Stimulated activated CD8-positive, alpha-beta memory T cell treated with anti-CD3 and anti-CD28 coated beads, Interleukin-12 subunit alpha, Interleukin-12 subunit beta, amount 100 ng/mL, for 24 hours (primary cell): ENCODE measurements around the gene UFSP1.
"Not testable (repeated sequence)": the region's sequence is repeated elsewhere in the genome, so short reads cannot be mapped to it uniquely, and the experiment has no call there.

ENCODE experiments used
- DNase-seq: peaks from one replicate; pipeline ENCODE4 v3.0.0-alpha.2; 2020; ENCODE audit errors: extremely low read depth

The UFSP1 gene

DNA sequence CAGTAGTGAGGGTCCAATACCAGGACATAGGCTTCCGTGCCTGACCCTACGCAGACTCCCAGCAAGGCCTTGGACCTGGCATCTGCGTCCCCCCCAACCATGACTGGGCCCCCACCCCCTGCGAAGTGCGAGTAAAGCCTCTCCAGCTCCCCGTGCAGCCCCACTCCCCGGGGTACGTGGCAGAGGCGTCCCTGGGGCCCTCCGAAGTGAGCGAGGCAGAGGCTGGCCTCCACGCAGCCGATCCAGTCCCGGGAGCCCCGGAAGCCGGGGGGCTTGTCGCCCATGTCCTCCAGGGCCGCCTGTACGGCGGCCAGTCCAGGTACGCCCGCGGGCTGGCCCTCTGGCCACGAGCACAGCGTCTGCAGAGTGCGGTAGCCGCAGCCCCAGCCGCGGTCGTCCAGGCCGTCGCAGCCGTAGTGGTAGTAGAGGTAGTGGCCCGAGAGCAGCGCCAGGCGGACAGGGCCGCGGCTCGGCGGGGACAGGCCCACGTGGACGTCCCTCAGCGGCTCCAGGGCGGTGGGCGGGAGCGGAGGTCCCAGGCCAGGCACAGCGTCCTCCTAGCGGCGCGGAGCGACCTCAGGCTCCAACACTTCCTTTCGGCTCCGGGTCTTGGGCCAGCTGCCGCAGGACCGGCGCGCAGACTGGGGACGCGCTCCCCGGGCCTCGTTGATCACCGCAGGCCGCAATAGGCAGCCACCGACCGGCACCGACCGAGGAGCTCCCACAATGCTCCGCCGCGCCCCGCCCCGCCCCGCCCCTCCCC lies at the start of gene UFSP1:
TSS of gene UFSP1 (minus strand) at position 728 of the 763 bp plus-strand sequence. CDS start at position 284, 444 bp downstream.
- DNase-seq: no peak

DNA sequence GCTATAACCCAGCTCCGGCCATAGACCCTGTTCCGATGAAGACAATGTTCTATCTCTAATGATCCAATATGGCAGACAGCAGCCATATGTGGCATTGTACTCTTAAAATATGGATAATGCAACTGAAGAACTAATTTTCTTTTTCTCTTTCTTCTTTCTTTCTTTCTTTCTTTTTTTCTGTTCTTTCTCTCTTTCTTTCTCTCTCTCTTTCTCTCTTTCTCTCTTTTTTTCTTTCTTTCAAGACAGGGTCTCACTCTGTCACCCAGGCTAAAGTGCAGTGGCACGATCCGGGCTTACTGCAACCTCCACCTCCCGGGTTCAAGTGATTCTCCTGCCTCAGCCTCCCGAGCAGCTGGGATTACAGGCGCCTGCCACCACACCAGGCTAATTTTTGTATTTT lies 46.7 kb upstream of the UFSP1 start:
- not testable (repeated sequence) for DNase-seq

DNA sequence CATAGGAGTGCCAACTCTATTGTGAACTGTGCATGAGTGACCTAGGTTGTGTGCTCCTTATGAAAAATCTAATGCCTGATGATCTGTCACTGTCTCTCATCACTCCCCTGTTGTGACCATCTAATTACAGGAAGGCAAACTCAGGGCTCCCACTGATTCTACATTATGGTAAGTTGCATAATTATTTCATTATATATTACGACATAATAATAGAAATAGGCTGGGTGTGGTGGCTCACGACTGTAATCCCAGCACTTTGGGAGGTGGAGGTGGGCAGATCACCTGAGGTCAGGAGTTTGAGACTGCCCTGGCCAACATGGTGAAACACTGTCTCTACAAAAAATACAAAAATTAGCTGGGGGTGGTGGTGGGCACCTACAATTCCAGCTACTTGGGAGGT lies 45.9 kb upstream of the UFSP1 start:
- DNase-seq: not testable (repeated sequence)

DNA sequence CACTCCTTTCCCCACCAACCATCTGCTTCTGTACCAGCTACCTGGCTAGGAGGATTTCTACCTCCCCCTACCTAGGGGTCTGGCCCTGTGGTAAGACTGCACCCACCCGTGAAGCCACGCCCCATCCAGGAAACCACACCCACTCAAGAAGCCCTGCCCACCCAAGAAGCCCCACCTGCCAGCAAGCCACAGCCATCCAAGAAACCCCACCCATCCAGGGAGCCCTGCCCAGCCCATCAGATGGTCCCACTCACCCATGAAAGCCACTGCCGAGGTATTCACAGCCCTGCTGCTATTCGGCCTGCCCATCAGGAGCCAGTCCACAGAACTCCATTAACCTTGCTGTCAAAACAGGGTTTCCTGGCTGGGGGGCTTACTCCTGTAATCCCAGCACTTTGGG lies 44.2 kb upstream of the UFSP1 start:
- no peak for DNase-seq

DNA sequence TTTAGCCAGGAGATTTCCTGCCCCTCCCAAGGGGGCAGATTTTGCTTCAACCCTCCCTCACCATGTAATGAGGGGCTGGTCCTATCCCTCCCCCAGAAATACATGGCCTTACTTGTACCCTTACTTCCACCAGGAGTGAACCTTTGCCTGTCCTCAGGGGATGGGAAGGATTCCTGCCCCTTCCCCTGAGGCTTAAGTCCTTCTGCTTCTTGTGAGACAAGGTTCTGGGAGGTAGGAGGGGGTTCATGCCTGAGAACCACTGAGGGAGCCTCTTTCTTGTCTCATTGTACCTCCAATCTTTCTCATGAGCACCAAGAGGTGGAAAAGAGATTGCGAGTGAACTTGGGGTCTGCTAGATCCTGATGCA lies 40.3 kb upstream of the UFSP1 start:
- no peak for DNase-seq

DNA sequence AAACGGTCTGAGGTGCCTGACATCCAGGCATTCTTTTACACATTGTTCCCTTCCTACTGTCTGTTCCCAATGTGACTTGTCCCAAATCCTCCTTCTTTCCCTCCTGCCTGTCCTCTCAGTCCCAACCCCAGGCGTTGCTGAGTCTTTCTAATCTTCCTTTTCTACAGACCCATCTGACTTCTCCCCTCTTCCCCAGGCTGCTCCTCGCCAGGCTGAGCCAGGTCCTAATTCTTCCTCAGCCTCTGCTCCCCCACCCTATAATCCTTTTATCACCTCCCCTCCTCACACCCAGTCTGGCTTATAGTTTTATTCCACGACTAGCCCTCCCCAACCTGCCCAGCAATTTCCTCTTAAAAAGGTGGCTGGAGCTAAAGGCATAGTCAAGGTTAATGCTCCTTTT lies 34.1 kb upstream of the UFSP1 start:
- not testable (repeated sequence) for DNase-seq

DNA sequence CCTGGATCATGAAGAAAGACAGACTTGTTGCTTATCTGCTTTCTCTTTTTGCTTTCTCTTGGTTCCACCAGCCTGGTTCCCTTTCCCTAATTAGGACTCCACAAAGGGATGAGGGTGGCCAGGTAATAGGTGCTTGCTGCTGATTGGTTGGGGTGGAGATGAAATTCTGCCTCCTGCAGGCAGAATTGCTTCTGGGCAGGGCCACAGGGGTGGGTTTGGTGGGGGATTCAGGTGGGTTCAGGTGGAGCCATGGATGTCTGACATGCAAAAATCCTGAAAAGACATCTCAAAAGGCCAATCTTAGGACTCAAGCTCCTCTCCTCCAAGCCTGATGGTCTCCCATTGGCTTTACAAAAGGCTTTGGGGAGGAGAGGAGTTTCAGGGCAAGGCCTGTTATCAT lies 31.5 kb upstream of the UFSP1 start:
- DNase-seq: no peak

DNA sequence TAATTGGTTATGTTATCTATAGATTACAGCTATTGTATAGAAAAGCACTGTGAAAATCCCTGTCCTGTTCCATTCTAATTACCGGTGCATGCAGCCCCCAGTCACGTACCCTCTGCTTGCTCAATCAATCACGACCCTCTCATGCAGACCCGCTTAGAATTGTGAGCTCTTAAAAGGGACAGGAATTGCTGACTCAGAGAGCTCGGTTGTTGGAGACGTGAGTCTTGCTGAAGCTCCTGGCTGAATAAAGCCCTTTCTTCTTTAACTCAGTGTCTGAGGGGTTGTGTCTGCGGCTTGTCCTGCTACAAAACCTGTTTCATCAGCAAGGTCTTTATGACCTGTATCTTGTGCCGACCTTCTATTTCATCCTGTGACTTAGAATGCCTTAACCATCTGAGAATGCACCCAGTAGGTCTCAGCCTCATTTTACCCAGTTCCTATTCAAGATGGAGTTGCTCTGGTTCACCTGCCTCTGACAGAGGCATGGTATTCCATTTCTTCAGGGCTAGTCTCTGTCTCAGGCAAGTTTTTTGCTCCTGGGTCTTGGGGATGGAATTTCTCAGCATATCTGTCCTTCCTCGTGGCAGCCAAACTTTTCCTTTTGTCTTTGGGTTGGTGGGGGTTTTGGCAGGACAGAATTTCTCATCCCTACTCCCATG lies 30.4 kb upstream of the UFSP1 start:
- not testable (repeated sequence) for DNase-seq

DNA sequence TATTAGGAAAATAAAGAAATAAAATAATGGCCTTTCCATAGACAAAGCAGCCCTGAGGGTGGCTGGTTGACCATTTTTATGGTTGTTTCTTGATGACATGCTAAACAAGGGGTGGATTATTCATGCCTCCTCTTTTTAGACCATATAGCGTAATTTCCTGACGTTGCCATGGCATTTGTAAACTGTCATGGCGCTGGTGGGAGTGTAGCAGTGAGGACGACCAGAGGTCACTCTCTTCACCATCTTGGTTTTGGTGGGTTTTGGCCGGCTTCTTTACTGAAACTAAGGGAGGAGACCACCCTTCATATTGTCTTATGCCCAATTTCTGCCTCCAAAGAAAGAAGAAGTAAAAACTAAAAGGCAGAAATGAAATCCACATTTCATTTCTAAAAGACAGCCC lies 29.8 kb upstream of the UFSP1 start:
- DNase-seq: not testable (repeated sequence)

DNA sequence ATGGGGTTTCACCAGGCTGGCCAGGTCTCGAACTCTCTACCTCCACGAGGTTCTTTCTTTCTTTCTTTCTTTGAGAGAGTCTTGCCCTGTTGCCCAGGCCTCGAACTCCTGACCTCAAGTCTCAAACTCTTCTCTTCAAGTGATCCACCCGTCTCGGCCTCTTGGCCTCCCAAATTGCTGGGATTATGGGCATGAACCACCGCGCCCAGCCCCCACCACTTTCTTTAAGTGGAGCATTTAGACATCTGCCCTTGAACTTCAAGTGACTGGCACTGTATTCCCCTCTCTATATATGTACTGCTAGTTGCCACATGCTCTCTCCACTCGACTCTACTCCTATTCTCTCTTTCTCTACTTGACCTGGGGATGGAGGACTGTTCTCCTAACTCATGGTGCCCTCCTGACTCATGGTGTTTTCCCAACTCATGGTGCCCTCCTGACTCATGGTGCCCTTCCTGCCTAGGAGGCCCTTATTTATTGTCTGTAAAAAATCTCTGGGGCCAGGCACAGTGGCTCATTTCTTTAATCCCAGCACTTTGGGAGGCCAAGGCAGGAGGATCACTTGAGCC lies 25.4 kb upstream of the UFSP1 start:
- DNase-seq: no peak

DNA sequence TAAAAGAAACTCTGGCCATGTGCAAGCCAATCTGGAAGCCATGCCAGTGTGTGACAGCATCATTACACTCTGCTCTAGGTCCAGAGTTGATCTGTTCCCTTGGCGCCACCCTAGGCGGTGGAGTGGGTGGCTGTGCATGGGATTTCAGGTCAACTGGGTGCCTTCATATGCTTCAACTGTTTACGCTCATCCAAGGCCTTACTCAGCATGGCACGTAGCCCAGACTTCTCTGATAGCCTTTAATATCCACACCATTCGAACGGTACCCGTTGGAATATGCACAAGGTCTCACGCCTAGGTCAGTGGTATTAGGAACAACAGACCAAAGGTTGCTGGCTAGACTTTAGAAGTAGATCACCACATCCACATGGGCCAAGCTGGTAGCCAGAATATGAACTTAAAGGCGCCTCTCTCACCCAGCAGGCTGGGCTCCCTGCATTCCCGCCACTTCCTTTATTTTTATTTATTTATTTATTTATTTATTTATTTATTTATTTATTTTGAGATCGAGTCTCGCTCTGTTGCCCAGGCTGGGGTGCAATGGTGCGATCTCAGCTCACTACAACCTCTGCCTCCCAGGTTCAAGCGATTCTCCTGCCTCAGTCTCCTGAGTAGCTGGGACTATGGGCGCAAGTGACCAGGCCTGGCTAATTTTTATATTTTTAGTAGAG lies 24.8 kb upstream of the UFSP1 start:
- no peak for DNase-seq

DNA sequence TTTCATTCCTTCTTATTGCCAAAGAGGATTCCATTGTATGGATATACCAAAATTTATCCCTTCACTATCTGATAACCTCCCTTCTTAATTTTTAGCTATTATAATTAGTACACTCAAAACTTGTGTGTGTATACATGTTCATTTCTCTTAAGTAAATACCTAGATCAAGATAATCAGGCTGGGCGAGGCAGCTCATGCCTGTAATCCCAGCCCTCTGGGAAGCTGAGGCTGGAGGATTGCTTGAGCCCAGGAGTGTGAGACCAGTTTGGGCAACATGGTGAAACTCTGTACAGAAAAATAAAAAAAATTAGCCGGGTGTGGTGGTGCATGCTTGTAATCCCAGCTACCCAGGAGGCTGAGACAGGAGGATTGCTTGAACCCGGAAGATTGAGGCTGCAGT lies 22.0 kb upstream of the UFSP1 start:
- DNase-seq: no peak

DNA sequence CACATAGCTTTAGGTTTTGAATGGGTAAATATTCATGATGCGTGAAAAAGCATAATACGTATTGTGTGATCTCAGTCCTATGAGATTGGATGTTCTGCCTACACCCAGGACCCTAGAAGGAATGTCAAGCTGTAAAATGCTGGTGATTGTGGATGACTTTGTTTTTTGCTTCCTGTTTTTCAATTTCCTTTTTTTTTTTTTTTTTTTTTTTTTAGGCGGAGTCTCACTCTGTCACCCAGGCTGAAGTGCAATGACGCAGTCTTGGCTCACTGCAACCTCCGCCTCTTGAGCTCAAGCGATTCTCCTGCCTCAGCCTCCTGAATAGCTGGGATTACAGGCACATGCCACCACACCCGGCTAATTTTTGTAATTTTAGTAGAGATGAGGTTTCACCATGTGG lies 20.9 kb upstream of the UFSP1 start:
- not testable (repeated sequence) for DNase-seq

DNA sequence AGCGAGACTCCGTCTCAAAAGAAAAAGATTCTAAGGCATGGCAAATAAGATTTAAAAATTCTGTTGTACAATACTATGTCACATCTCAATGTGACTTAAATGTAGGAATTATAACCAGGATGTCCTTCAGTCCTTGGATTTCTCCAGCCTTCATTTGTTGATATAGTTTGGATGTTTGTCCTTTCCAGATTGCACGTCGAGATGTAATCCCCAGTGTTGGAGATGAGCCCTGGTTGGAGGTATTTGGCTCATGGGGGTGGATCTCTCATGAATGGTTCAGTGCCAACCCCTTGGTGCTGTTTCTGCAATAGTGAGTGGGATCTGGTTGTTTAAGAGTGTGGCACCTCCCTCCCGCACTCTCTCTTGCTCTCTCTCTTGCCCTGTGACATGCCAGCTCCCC lies 19.0 kb upstream of the UFSP1 start:
- DNase-seq: no peak

DNA sequence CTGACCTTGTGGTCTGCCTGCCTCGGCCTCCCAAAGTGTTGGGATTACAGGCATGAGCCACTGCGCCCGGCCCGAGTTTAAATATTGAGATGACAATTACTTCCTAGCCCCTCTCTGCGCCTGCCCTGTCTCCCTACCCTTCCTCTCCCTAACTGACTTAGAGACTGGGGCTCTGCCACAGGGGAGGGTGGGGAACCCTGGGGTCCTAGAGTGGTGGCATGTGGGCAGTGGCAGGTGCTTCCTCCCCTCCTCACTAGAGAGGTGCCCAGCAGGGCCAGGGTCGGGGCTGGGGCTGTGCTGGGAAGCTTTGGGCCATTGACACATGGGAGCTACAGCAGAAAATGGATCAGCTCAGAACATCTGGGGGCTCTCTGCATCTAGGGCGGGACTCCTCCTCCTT lies 13.1 kb upstream of the UFSP1 start:
- DNase-seq: no peak

DNA sequence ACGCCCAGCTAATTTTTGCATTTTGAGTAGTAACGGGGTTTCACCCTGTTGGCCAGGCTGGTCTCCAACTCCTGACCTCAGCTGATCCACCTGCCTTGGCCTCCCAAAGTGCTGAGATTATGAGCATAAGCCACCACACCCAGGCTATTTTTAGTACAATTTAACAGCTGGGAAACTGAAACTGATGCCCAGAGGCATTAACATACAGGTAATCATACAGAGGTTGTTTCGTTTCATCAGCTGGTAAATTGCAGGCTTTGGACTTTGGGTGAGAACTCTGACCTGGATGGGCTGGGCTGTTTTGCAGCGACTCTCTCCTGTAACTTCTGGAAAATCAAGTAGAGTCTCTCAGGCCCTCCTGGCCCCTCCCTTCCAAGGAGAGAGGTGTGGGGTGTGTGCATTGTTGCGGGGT lies 12.4 kb upstream of the UFSP1 start:
- no peak for DNase-seq

DNA sequence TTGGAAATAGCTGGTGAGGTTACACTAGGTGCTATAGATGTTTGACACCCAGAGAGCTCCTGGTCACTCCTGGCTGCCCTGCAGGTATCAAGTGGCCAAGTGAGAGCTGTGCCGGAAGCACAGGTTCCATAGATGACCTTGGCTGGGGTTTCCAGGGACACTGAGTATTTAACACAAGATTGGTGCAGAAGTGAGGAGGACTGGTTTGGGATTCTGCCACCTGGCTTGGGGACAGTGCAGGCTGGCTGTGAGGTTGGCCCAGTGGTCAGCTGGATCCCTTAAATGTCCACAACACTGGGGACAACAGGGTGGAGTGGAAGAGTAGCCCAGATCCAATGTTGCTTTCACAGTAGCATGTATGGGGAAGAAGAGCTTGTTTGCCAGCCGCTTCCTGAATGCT lies 11.5 kb upstream of the UFSP1 start:
- no peak for DNase-seq

DNA sequence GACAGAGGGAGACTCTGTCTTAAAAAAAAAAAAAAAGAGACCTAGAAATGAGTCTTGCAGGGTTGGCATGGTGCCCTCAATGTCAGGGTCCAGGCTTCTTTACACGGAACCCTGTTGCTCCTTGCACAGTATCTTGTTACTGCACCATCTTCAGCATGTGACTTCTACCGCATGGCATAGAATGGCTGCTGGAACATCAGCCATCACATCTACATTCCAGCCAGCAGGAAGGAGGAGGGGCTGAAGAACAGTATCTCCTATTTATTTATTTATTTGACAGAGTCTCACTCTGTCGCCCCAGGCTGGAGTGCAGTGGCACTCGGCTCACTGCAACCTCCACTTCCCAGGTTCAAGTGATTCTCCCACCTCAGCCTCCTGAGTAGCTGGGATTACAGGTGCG lies 9.9 kb upstream of the UFSP1 start:
- no peak for DNase-seq

DNA sequence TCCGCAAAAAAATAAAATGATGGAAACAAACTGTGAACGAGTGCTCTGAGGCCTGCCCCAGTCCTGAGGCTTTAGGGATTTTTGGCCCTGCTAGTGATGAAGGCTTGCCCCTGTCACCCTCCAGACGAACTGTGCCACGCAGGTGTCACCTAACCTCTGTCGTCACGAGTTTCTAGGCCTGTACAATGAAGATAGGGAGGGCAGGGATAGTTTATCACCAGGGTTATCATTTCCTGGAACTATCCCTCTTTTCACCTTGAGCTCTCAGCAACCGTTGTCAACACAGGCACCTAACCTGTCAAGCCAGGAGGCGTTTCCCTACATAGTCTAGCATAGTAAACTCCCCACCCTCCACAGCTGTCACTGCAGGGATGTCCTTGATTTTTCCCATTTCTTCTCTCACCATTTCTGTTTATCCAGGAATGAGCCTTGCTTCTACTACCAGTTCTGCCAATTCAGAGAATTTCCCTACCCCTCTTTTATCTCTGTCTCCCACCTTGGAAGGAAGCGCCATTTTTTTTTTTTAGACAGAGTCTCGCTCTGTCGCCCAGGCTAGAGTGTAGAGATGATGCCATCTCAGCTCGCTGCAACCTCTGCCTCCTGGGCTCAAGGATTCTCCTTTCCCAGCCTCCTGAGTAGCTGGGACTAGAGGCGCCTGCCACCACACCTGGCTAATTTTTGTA lies 8.4 kb upstream of the UFSP1 start:
- DNase-seq: no peak

DNA sequence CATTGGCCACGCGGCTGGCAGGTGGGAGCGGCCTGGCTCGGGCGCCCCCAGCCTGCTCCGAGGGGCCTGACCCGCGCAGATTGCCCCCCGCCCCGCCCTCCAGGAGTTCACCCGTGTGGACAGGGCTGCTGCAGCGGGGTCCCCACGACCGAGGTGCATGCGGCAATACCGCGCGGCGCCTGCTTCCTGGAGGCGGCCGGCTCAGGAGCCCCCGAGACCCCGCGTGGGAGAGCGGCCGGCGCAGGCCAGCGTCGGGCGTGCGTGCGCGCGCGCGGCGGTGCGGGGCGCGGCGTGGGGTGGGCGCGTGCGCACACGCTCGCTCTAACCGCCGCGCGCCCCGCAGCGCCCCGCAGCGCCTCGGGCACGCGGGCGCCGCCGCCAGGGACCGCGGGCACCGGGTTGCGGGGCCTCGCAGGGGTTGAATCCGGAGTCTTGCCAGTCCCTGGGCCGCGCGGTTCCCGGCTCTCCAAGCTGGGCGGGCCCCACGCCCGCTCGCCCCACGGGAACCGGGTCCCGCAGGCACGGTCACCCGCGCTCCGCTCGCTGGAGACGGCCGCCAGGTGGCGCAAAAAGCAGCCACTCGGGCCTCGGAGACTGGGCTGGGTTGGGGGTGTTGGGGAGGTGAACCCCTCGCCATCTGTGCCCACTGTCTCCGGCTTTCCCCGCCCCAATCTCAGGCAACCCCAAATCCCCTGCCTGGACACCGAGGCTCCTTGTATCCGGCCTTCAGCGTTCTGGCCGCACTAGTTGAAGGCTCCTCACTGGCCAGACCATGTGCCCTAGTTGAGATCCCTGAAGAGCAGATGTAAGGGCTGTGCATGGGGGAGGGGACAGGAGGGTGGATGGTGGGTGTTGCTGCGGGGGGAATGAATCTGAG lies 7.5 kb upstream of the UFSP1 start:
- no peak for DNase-seq
